GM23248 (cell line): Measurements from ENCODE around the gene MCOLN1.

Experiments used
- EZH2 ChIP-seq: fragments of 200-600 bp; sonication (generic); IDR thresholded peaks from 2 replicates; pipeline ENCODE4 v1.6.1; 2018; ENCODE audit warnings: antibody characterized with exemption, mild to moderate bottlenecking; ENCODE audit not compliant: insufficient read depth, poor library complexity, severe bottlenecking
- EZH2phosphoT487 ChIP-seq: fragments of 200-600 bp; sonication (generic); IDR thresholded peaks from 2 replicates; pipeline ENCODE4 v1.6.1; 2018; ENCODE audit warnings: antibody characterized with exemption, moderate library complexity, mild to moderate bottlenecking, low read depth; ENCODE audit not compliant: insufficient read depth

- TF ChIP-seq EZH2phosphoT487 (no peak), EZH2 (no peak)
Measured at GRCh38 chr19:7522072-7522922, at the start of gene MCOLN1.
